Pancreas (tissue), 10 donors: ENCODE data around the gene CYB5R3. TPM values are rescaled to one million over a fixed set of nuclear protein-coding genes. Genes with fewer than 3 reads are reported as not detected.

Experiments used
- ATAC-seq, 4 donors: fragments of 200-7000 bp; cut with Tn5 transposase; one replicate each; pipeline versions ENCODE4 v1.8.0 to v1.9.1; 2020; ENCODE audit warnings: mild to moderate bottlenecking in 4 of 4, moderate library complexity in 4 of 4
- DNase-seq, 6 donors: peaks; one replicate each; pipeline ENCODE4 v3.0.0-alpha.2; 2020
- FAIRE-seq: peaks from 2 replicates; lab custom pipeline; 2012; peaks lifted over from hg19 to GRCh38; lab: Jason Lieb, UNC
- H3K27ac ChIP-seq, 4 donors: fragments of 200-600 bp; sonication (generic); 1 replicate in 3 of 4; 2 replicates in 1 of 4; pipeline versions ENCODE4 v1.5.0 to v1.8.0; 2020
- H3K27me3 ChIP-seq, 4 donors: fragments of 200-600 bp; one replicate each; pipeline ENCODE4 v1.8.0; 2021
- H3K36me3 ChIP-seq, 3 donors: fragments of 200-600 bp; sonication (generic) in 1 of 3; one replicate each; pipeline versions ENCODE4 v1.5.0 to v1.8.0; 2020 to 2021
- H3K4me1 ChIP-seq, 3 donors: fragments of 200-600 bp; one replicate each; pipeline ENCODE4 v1.8.0; 2021
- H3K4me3 ChIP-seq, 4 donors: fragments of 200-600 bp; sonication (generic) in 2 of 4; one replicate each; pipeline versions ENCODE4 v1.5.0 to v1.8.0; 2020 to 2021
- H3K9me3 ChIP-seq, 4 donors: fragments of 200-600 bp; one replicate each; pipeline ENCODE4 v1.8.0; 2021
- WGBS, 2 donors: extraction: QIAGEN DNeasy Blood & Tissue Kit; methylation state at CpG; one replicate each; pipeline ENCODE4 v1.1.7; 2013; 5-methylcytosine and 5-hydroxymethylcytosine counted together
- intact Hi-C, 3 donors: fragments of 100-400 bp; cut with DNase I; formaldehyde crosslinking; loops; one replicate each; pipeline versions ENCODE4 v1.11.1 to v1.14.2; 2022
- polyA plus RNA-seq, 2 donors: library from polyadenylated mRNA; stranded (reverse); fragments of 200-250 nt; gene quantifications; one replicate each; pipeline ENCODE4 v1.2.3, GENCODE V29; 2013
- total RNA-seq, 6 donors: library from RNA; stranded (reverse); fragmentation: NEBNext Ultra II Directional in 4 of 6; extraction: Animal tissue kit (Norgen Biotek cat#: 25700) in 4 of 6; gene quantifications; one replicate each; pipeline versions ENCODE4 v1.2.1 to v1.2.4, GENCODE V29; 2021 to 2023
- TF ChIP-seq, protein P1 (sequence below), 4 donors: fragments of 200-600 bp; sonication (generic) in 3 of 4; IDR thresholded peaks; one replicate each; pipeline versions ENCODE4 v1.5.0 to v1.8.0; 2021; ENCODE audit warnings: antibody characterized with exemption in 4 of 4
- donor health status: healthy with polysubstance abuse.
- donor health status: DM: no; HTN: no; CAD: no; lungs with moderate emphysema.
- donor health status: DM: no; HTN: no; CAD: no.
- donor health status: control.
- donor health status: control.
- donor health status: Bipolar disorder and iron deficiency.
- donor health status: DM: yes; HTN: yes; CAD: no.
- donor health status: DM: no; HTN: no; CAD: no.
- donor health status: DM: no; HTN: no; CAD: no.
- donor health status: DM: yes; HTN: yes; CAD: no.

CYB5R3 gene
- total and polyA plus RNA-seq, 8 donors: 32.6 to 105 (median 50.4) TPM

DNA sequence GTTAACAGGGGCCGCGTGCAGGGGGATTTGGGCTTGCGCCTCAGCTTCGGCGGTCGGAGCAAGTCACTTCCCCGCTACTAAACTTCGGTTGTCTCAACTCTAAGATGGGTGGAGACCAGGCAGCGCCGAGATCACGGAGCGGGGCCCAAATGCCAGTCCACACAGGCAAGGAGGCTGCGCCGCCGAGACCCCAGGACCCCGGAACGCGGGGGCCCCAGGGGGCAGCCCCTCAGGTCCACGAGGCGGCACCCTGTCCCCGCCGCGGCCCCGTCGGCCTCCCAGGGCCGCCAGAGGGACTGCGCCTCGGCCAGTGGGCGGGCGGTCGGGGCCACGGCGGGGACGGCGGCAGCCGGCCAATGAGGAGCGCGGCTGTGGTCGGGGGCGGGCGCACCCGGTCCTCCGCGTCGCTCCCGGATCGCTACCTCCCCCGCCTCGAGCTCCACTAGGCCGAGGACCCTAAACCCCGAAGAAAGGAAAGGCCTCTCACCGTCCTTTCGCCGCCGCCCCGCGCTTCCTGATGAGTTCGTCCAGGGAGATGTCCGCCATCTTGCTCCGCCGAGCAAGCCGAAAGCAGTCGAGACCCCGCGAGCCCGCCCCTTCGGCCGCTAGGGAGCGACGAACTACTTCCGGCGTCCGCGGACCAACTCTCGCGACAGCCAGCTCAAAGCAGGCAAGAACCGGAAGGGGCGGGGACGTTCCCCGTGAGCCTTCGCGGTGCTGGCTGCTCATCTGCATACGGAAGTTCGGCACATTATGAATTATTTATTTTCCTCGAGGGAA, 34.7 kb downstream of the CYB5R3 start, which contains the start of gene POLDIP3:
Gene POLDIP3, minus strand, starts transcription at position 572 of the 780 bp plus-strand sequence. Its CDS starts 26 bp downstream, at position 546.
- DNase-seq (peak; percentile 98 to 100 (median 99)), FAIRE-seq (peak; percentile 90), ATAC-seq (peak; percentile 90 to 94 (median 90))
- TF ChIP-seq, protein P1, sequence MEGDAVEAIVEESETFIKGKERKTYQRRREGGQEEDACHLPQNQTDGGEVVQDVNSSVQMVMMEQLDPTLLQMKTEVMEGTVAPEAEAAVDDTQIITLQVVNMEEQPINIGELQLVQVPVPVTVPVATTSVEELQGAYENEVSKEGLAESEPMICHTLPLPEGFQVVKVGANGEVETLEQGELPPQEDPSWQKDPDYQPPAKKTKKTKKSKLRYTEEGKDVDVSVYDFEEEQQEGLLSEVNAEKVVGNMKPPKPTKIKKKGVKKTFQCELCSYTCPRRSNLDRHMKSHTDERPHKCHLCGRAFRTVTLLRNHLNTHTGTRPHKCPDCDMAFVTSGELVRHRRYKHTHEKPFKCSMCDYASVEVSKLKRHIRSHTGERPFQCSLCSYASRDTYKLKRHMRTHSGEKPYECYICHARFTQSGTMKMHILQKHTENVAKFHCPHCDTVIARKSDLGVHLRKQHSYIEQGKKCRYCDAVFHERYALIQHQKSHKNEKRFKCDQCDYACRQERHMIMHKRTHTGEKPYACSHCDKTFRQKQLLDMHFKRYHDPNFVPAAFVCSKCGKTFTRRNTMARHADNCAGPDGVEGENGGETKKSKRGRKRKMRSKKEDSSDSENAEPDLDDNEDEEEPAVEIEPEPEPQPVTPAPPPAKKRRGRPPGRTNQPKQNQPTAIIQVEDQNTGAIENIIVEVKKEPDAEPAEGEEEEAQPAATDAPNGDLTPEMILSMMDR (IDR thresholded peaks at IDR 0.05): peak in 1 of 4 donors; percentile 8
- peaks cover 3 to 8% (median 4%) of the 10 kb centered on the region in 3 donors for H3K36me3 ChIP-seq
- 0 to 1% methylated on average over 68 to 85 of the region's 85 CpGs for WGBS, 2 donors
- peak within 1 kb of the TSS; percentile 61 to 78 (median 68) for H3K4me3 ChIP-seq
- no peaks in the 10 kb centered on the region for H3K9me3 ChIP-seq
- peak within 1 kb of the TSS; percentile 88 to 98 (median 97) for H3K27ac ChIP-seq
- H3K27me3 ChIP-seq: no peaks in the 10 kb centered on the region
- intact Hi-C loops: no loop called here
- H3K4me1 ChIP-seq: peaks cover 18 to 49% (median 37%) of the 10 kb centered on the region in 3 donors

DNA sequence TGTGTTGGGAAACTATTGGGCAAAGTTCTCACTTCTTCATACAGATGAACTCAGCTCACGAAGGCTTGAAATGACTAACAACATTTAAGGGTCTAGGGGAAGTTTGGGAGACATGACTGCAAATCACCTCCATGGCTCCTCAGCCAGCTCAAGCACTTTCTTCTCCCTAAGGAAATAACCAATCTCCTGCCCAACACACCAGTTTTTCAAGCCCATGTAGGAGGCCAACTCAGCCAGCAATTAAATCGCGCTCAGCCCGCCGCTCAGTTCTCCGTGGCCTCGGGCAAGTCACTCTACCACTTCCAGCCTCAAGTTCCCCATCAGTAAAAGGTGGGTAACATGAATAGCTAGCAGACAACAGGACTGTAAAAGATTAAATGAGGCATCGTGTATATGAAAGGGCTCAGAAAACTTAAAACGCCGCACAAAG, 35.3 kb downstream of the CYB5R3 start:
- TF ChIP-seq, protein P1 (IDR thresholded peaks at IDR 0.05): no peak
- Histone ChIP-seq H3K36me3 (peaks cover 0 to 2% (median 0%) of the 10 kb centered on the region in 3 donors), H3K4me1 (peaks cover 22 to 50% (median 37%) of the 10 kb centered on the region in 3 donors), H3K4me3 (peak overlapping the region; percentile 61 to 78 (median 68)), H3K27ac (peak overlapping the region; percentile 88 to 98 (median 97)), H3K9me3 (no peaks in the 10 kb centered on the region), H3K27me3 (no peaks in the 10 kb centered on the region)
- WGBS, 2 donors: 0 to 1% methylated on average over 10 of the region's 10 CpGs
- no peak for ATAC-seq
- intact Hi-C loops: no loop called here
- DNase-seq: no peak
- no peak for FAIRE-seq

DNA sequence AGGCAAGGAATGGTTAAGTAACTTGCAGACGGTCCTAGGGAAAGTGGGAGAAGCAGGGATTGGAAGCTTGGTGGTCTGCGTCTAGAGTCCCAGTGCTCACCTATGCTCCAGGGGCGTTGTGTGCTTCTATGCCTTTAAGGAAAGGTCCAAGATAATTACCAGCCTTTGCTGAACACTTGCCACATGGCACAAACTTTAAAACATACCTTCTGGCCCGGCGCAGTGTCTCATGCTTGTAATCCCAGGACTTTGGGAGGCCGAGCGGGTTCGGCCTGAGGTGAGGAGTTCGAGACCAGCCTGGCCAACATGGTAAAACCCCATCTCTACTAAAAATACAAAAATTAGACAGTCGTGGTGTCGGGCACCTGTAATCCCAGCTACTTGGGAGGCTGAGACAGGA, 36.9 kb downstream of the CYB5R3 start:
- 47 to 48% methylated on average over 11 of the region's 11 CpGs for WGBS, 2 donors
- peaks cover 22 to 56% (median 37%) of the 10 kb centered on the region in 3 donors for H3K4me1 ChIP-seq
- H3K4me3 ChIP-seq: peak overlapping the region in 1 of 4 donors; percentile 78
- intact Hi-C loops: no loop called here
- no peak for ATAC-seq
- no peak for DNase-seq
- no peaks in the 10 kb centered on the region for H3K27me3 ChIP-seq
- TF ChIP-seq, protein P1 (IDR thresholded peaks at IDR 0.05): no peak
- H3K36me3 ChIP-seq: no peaks in the 10 kb centered on the region
- no peak for FAIRE-seq
- no peak overlapping the region for H3K27ac ChIP-seq
- H3K9me3 ChIP-seq: no peaks in the 10 kb centered on the region

DNA sequence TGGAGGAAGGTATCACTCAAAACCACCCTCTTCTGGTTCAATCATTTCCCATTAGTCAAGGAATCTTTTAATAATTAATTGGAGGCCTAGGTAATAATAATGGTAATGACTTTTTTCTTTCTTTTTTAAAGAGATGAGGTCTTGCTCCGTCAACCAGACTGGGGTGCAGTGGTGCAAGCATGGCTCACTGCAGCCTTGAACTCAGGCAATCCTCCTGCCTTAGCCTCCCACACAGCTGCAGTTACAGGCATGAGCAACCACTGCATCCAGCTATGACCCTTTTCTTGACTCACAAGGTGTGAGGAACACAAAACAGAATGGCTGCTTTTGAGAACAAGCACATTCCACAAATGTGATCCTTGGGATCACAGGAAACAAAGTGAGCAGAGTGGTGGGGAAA, 38.1 kb downstream of the CYB5R3 start:
- intact Hi-C loops: no loop called here
- no peak for DNase-seq
- WGBS, 2 donors: 74 to 82% methylated on average over 1 of the region's 1 CpG

More for the DNA sequence above, 38.1 kb downstream of the CYB5R3 start:
- Histone ChIP-seq H3K4me3 (no peak overlapping the region), H3K36me3 (no peaks in the 10 kb centered on the region), H3K4me1 (peaks cover 22 to 53% (median 37%) of the 10 kb centered on the region in 3 donors), H3K27ac (no peak overlapping the region), H3K27me3 (no peaks in the 10 kb centered on the region), H3K9me3 (no peaks in the 10 kb centered on the region)
- FAIRE-seq: no peak
- TF ChIP-seq, protein P1 (IDR thresholded peaks at IDR 0.05): no peak
- ATAC-seq: no peak
